NCI-H69 (cell line): ENCODE results near the gene CPSF4.

Experiments
- DNase-seq: peaks from one replicate; lab custom pipeline; 2025; lab: John Stamatoyannopoulos, UW

The CPSF4 gene

DNA sequence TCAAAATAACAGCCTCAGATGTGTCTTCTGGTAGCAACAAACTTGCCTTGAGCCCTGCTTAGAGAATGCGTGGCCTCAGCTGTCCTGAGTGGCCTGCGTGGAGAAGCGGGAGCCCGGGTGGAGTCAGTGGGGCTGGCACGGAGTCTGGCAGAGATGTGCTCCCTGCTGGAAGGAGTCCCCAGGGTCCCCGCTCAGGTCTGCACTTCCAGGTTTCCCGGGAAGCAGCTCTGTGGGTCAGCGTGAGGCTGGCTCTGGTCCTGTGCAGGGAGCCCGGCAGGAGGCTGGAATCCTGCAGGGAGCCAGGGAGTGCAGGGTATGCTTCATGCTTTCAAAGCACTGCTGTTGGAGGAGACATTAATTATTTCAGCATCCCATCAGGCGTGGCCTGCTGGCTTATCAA, 10.1 kb downstream of the CPSF4 start:
- DNase-seq = no peak

DNA sequence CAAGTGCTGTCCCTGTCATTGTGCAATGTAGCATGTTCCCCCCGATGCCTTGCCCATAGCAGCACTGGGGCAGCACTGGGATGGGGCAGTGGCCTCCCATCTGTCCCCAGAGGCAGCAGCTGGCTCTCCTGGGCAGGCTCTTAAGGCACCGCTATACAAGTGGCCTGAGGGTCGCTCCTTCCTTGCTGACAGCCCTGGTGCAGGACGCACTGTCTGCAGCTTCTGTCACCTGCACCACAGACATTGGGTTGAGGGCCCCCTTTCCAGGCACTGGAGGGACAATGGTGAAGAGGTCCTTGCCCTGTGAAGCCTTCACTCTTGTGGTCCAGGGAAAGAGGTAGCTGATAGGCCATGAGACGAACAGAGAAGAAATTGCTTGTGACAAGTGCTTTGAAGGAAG, 10.6 kb downstream of the CPSF4 start:
- no peak for DNase-seq

GRCh38 chr7:99451936-99452335, 13.2 kb downstream of the CPSF4 start:
- DNase-seq = no peak

GRCh38 chr7:99452541-99452940, 13.8 kb downstream of the CPSF4 start:
- no peak for DNase-seq

- DNase-seq = no peak
Observed at GRCh38 chr7:99453105-99453504, 14.4 kb downstream of the CPSF4 start.

- DNase-seq = no peak
Observed at GRCh38 chr7:99455874-99456273, 17.1 kb downstream of the CPSF4 start.

- DNase-seq = no peak
Observed at GRCh38 chr7:99456288-99456687, 17.5 kb downstream of the CPSF4 start.

DNA sequence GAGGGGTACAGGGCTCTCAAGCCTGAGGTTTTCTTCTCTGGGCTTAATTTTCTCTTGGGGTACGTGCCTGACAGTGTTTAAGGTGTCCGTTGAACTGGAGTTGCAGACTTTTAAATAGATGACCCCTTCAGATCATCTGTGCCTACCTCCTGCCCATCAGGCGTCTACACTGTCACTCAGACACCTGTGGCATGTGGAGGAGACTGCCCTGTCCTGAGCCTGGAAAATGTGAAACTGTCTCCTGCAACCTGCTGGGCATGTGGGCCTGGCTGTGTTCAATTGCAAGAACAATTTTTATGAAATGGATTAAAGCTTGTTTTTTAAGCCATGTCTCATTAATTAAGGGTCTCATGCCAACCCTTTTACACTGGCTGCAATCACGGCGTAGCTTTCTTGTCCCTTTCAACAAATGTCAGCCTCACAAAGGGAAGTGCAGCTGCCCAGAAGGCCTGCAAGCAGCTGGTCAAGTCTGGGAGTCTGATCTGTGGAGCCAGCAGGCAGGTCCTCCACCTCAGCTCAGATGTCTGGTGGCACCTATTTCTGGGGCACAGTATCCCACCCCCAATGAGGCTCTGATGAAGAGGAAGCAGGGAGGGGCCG, 18.4 kb downstream of the CPSF4 start:
- DNase-seq = no peak

DNA sequence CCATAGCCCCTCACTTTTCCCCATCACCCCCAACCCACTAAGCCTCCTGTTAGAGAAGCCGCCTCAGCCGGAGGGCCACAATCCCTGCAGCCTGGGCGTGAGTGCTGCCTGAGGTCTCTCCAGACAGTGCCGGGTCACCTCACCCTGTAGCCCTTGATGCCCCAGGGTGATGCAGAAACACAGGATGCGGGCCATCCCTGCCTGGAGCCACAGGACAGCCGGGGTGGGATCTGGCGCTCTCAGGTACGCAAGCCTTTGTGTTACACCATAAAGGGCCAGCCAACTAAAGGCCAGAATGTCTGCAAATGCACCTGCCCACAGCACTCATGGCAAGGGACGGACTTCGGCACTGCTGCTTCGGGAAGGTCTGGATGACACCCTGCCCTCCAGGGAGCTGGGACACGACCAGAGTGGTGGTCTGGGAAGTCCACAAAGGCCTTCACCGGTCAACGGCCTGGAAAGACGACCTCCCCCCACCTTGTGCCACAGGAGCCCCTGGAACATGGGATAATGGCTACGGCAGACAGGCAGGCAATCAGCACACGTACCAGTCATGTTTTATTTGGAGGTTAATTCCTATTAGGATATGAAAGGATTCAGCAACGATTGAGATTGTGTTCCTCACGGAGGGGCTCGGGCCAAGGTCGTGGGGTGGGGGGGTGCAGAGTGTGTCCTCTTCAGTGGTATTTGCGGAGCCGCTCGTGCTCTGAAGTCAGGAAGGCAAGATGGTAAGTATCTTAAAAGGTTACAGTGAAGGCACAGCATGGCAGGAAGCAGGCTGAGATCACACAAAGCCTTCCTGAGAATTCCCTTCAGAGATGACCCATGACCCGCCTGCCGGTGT, 19.1 kb downstream of the CPSF4 start:
- DNase-seq = no peak

DNA sequence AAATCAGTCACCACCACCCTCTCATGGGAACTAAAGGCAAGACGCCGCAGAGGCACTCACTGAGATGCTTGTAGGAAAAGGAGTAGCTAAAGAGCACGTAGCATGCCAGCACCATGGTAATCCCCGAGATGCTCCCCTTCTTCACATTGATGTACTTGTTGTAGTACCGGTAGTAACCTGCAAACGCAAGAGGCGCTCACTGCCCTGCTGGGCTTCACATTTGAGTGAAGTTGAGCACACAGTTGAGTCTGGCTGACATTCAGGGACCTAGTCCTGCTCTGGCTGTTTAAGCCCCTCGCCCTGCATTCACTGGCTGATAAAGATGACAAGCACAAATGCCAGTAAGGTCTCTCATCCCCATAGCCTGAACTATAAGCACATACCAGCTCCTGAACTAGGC, 20.3 kb downstream of the CPSF4 start:
- peak; percentile 49 for DNase-seq

- no peak for DNase-seq
Observed at GRCh38 chr7:99460651-99461050, 21.9 kb downstream of the CPSF4 start.

GRCh38 chr7:99461221-99461620, 22.5 kb downstream of the CPSF4 start:
- DNase-seq = no peak

- peak; percentile 41 for DNase-seq
Observed at GRCh38 chr7:99465421-99465768, 26.7 kb downstream of the CPSF4 start.

DNA sequence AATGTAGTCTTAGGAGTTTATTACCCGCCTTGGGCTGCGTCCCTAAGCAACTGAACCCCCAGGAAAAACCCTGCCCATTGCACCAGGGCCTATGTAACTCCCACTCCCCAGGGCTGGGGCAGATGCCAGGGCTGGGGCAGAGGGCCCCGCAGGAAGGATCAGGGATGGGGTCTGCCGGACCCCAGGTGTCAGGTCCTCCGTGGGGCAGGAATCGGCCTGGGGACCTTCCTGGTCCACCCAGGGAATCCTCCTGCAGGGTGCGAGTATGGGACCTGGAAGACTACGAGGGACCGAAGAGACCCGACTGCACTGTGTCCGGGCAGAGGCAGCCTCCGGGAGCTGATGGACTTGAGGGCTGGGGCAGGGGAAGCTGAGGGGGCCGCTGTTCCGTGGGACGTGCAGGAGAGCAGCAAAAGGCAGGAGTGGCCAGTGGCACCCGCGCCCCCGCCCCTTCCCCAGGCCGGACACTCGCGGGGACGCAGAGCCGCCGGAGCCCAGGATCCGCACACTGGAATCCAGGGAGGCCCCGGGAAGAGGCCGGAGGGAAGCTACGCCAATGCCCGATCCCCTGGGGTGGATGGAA, 29.7 kb downstream of the CPSF4 start:
- no peak for DNase-seq

DNA sequence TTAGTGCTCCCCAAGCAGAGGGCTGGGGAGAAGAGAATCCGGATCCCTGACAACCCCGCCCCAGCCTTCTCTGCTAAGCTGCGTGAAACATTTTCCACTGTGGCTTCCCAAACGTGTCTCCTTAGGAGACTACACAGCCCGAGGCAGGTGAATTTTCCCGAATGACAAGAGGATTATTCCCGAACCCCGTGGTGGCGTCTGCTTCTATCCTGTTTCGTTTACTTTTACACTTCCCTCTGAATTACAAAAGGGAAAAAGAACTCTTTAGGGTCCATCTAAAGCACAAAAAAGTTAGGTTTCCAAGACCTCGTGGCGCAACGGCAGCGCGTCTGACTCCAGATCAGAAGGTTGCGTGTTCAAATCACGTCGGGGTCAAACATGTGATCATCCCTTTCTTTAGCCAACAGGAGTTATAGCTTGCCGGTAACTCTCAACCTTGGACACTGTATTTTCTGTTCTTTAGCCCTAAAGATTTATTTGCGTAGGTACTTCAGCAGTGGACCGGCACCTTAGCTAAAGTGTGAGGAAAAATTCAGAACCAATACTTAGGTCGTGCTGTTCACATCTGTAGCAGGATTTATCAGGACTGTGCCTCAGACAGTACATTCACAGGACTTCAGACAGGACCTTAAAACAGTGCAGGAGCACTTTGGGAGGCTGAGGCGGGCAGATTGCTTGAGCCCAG, 30.8 kb downstream of the CPSF4 start:
- peak; percentile 55 for DNase-seq

DNA sequence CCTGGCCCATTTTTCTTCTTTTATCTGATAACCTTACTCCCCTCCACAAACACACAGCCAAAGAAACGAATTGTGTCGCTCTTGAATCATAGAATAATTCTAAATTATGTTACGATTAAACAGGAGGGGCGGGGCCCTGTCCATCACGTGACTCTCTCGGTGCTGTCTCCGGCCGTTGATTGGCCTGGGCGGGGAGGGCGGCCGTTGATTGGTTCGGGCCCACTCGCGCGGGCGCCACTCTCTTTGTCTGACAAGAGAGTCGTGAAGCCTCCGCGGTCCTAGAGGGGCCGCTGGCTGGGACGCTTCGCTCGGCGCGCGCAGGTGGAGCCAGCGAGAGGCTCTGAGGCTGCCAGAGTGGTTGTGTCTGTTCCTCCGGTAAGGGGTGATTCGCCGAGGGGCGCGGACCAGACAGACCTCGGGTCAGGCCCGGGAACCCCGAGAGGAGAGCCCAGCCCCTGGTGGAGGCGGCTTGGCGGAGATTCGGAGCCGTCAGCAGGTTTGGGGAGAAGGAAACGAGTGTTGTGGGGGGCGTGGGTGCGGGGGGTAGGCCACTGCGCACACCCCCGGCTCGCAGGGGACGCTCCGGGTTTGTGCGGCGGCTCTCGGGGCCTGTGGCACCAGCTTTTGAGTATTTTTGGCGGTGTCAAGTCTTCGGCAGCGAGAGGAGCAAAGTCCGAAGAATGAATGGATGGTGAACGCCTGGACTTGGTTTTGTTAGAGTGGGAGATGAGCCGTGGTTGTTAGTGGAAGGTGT, 34.0 kb downstream of the CPSF4 start, which contains the start of gene ZNF789:
Gene ZNF789 (plus strand): TSS at position 330 of the 754 bp plus-strand sequence. CDS start 3,567 bp downstream, outside the sequence.
- peak; percentile 99 for DNase-seq

DNA sequence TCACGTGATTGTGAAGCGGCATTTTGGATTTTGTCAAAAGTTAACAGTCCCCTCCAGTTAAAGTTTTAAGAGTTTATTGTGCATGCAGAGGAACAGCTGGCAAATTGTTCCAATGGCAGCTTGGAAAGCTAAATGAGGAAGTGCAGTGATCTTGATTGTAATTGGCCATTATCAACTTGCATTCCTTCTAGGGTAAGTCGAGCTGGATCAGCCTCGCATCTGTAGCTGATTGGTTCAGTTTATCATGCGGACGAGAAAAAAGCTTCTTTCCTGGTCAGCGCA, 34.5 kb downstream of the CPSF4 start:
- peak; percentile 57 for DNase-seq

- DNase-seq = no peak
Observed at GRCh38 chr7:99476107-99476506, 37.4 kb downstream of the CPSF4 start.

DNA sequence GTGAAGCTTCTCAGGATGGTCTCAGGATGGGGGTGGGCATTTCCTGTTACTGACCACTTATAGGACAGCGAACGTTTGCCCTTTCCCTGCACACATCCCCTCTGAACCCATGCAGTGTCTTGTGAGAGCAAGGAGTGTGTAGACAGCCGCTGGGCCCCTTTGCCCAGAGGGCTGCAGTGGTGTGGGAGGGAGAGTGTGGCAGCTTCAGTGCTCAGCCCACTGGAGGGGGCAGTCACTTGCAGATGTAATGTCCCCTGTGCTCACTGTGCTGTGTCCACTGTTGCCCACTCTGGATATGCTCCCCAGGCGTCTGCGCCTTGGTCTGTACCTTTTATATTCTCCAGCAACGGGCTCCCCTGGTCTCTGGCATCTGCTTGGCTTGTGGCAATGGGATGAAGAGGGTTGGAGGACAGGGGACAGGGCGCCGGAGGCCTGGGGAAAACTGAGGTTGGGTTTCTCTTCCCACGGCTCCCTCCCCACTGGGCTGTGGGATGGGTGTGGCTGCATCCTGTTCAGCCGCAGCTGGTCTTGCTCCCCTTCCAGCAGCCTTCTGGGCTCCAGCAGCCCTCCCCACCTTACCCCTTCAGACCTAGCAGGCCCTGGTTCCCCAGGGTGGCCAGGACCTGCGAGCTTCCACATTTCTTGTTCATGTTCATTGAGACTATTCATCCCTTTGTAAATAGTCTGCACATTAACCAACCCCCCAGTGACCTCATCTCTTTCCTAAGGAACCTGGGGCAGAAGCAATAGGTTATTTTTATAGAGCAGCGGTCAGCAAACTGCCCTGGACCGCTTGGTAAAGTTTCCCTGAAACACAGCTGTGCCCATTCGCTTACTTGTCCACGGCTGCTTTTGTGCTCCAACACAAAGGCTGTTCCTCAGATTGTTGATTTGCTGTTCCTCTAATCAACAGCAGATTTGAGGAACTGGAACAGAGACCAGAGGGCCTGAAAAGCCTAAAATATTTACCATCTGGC, 40.0 kb downstream of the CPSF4 start:
- no peak for DNase-seq

DNA sequence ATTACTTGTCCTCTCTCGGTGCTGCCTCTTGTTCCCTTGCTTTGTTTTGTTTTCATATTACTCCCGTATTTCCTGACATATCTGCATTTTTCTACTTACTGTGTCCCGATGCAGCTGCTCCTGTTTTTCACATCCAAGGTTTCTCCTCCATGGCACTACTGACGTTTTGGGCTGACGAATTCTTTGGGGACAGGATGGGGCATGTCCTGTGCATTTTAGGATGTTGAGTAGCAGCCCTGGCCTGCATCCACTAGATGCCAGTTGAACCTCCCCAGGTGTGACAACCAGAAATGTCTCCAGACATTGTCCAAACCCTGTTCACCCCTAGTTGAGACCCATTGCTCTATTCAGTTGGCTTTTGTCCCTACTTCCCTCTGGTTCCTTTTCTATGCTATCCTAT, 46.4 kb downstream of the CPSF4 start:
- DNase-seq = no peak

DNA sequence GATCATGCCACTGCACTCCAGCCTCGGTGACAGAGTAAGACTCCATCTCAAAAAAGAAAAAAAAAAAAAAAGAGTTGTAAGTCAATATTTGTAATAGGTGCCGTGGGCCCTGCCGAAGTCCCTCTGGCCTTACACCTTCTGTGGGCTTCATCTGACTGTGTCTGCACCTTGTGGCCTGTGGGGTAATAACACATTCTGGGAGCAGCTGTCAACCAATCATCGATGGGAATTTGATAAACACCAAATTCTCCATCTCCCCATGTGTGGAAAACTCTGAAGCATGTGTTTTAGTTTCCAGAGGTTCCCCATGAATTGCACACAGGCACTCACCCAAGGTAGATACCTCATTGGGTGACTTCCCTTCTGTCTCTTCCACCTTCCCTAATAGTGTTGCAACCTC, 50.5 kb downstream of the CPSF4 start:
- DNase-seq = no peak
